BE2C (cell line): ENCODE data around the gene ATP5PO.

Experiments
- DNase-seq: peaks from one replicate; pipeline ENCODE4 v3.0.0-alpha.2; 2020
- H3K27me3 ChIP-seq: fragments of 250-450 bp; sonication (Bioruptor Pico); 2 replicates; pipeline ENCODE4 v1.5.1; 2020; ENCODE audit warnings: mild to moderate bottlenecking
- H3K36me3 ChIP-seq: fragments of 250-450 bp; sonication (Bioruptor Pico); 2 replicates; pipeline ENCODE4 v1.5.1; 2020; ENCODE audit warnings: mild to moderate bottlenecking
- H3K4me1 ChIP-seq: fragments of 250-450 bp; sonication (Bioruptor Pico); 2 replicates; pipeline ENCODE4 v1.5.1; 2020
- H3K4me3 ChIP-seq: 2 replicates; pipeline ENCODE4 v1.5.1; 2011; ENCODE audit warnings: low read depth, low read length
- H3K9me3 ChIP-seq: fragments of 250-450 bp; sonication (Bioruptor Pico); 2 replicates; pipeline ENCODE4 v1.5.1; 2020
- TF ChIP-seq, protein P1 (sequence below): IDR thresholded peaks from 2 replicates; pipeline ENCODE4 v1.5.1; 2012; ENCODE audit warnings: mild to moderate bottlenecking, low read depth, low read length

Gene ATP5PO

DNA sequence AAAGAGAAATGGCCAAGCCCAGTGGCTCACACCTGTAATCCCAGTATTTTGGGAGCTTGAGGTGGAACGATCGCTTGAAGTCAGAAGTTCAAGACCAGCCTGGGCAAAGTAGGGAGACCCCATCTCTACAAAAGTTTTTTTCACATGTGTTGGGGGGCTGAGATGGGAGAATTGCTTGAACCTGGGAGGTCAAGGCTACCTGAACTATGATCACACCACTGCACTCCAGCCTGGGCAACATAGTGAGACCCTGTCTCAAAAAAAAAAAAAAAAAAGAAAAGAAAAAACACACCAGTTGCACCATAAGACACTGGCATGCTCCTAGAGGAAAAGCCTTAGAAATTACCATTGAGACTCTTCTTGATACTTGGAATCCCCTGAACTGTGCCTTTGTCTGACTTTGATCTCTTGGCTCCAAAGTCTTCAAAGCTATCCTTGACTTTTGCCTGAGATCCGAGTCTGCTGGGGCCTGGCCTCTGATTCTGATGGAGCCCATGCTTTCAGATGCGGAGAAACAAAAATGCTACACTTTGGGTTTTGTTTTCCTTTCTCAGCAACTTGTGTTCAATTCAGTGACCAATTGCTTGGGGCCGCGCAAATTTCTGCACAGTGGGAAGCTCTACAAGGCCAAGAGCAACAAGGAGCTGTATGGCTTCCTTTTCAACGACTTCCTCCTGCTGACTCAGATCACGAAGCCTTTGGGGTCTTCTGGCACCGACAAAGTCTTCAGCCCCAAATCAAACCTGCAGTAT lies 33.7 kb downstream of the ATP5PO start:
- H3K27me3 ChIP-seq = no peaks in the 10 kb centered on the region
- no peaks in the 10 kb centered on the region for H3K36me3 ChIP-seq
- no peak for DNase-seq
- no peaks in the 10 kb centered on the region for H3K4me1 ChIP-seq
- TF ChIP-seq, protein P1, sequence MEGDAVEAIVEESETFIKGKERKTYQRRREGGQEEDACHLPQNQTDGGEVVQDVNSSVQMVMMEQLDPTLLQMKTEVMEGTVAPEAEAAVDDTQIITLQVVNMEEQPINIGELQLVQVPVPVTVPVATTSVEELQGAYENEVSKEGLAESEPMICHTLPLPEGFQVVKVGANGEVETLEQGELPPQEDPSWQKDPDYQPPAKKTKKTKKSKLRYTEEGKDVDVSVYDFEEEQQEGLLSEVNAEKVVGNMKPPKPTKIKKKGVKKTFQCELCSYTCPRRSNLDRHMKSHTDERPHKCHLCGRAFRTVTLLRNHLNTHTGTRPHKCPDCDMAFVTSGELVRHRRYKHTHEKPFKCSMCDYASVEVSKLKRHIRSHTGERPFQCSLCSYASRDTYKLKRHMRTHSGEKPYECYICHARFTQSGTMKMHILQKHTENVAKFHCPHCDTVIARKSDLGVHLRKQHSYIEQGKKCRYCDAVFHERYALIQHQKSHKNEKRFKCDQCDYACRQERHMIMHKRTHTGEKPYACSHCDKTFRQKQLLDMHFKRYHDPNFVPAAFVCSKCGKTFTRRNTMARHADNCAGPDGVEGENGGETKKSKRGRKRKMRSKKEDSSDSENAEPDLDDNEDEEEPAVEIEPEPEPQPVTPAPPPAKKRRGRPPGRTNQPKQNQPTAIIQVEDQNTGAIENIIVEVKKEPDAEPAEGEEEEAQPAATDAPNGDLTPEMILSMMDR = no peak
- no peak overlapping the region for H3K4me3 ChIP-seq
- H3K9me3 ChIP-seq = no peaks in the 10 kb centered on the region

DNA sequence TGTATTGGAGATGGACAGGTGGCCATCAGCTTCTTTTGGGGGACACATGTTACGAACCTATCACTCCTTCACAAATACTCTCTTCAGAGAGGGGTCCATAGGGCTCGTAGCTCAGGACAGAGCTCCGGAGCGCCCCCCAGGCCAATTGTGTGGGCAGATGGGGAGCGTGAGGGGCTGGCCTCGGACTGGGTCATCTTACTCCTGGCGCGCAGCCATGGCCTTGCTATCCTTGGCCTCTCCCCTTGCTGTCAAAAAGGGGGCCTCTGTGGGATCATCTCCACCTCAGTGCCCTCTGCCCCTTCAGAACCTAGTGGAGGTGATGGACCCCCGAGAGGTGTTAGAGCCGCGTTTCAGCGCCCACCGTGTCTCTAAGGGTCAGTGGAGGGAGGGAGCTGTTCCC lies 35.0 kb downstream of the ATP5PO start:
- no peaks in the 10 kb centered on the region for H3K36me3 ChIP-seq
- H3K4me1 ChIP-seq = no peaks in the 10 kb centered on the region
- H3K4me3 ChIP-seq = no peak overlapping the region
- TF ChIP-seq, protein P1 = no peak
- no peaks in the 10 kb centered on the region for H3K9me3 ChIP-seq
- H3K27me3 ChIP-seq = no peaks in the 10 kb centered on the region
- DNase-seq = no peak

DNA sequence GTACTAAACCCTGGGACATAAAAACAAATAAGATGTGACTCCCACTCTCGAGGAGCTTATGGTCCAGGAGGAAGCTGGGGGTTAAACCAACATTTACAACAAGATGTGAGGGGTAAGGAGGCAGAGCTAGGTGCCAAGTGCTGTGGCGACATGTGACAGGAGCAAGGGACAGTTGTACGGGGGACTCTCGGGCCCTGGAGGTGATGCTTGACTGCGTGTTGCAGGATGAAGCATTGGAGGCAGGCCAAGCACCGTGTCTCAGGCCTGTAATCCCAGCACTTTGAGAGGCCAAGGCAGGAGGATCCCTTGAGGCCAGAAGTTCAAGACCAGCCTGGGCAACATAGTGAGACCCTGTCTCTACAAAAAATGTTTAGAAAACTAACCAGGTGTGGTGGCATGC lies 36.8 kb downstream of the ATP5PO start:
- H3K36me3 ChIP-seq = no peaks in the 10 kb centered on the region
- no peaks in the 10 kb centered on the region for H3K27me3 ChIP-seq
- no peaks in the 10 kb centered on the region for H3K9me3 ChIP-seq
- no peak overlapping the region for H3K4me3 ChIP-seq
- TF ChIP-seq, protein P1 = no peak
- H3K4me1 ChIP-seq = no peaks in the 10 kb centered on the region
- no peak for DNase-seq

DNA sequence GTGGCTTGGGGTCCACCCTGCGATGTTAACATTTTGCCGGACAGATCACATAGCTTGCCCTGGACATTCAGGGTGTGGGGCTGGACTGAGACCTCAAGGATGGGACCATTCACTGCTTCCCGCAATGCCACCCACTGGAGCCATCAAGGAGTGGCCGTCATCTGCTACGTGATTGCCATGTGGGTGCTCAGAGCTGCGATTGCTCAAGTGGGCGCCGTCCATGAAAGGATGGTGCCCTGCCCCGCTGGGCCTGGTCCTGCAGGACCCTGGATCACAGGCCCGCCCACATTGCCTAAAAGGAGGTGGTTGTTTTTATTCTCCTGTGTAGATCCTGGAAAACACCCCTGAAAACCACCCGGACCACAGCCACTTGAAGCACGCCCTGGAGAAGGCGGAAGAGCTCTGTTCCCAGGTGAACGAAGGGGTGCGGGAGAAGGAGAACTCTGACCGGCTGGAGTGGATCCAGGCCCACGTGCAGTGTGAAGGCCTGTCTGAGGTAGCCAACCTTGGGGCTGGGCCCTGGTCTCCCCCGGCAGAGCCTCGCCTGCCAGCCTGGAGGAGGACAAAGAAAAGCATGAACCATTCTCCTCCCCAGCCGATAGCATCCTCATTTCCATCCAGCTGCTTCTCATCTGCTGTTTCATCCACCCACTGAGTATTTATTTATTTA lies 40.4 kb downstream of the ATP5PO start:
- Histone ChIP-seq H3K4me3 (no peak overlapping the region), H3K36me3 (no peaks in the 10 kb centered on the region), H3K9me3 (no peaks in the 10 kb centered on the region), H3K27me3 (no peaks in the 10 kb centered on the region), H3K4me1 (no peaks in the 10 kb centered on the region)
- DNase-seq = no peak
- TF ChIP-seq, protein P1 = no peak

DNA sequence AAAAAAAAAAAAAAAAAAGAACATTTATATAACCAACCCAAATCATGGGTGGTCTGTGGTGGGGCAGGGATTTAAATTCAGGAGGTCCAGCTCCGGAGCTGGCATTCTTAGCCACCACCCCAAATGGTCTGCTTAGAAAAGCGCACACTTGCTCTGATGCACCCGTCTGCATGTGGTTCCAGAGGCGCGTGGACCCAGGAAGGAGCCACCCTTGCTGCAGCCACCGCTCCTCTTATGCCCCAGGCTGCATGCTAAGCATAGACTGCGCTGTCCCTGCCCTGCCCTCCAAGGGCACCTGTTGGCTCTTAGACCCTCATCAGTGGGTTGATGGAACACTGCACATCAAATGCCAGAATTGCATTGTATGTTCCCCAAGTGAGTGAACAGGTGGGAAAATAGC lies 41.4 kb downstream of the ATP5PO start:
- TF ChIP-seq, protein P1 = no peak
- H3K36me3 ChIP-seq = no peaks in the 10 kb centered on the region
- no peaks in the 10 kb centered on the region for H3K4me1 ChIP-seq
- DNase-seq = no peak
- no peaks in the 10 kb centered on the region for H3K27me3 ChIP-seq
- no peak overlapping the region for H3K4me3 ChIP-seq
- no peaks in the 10 kb centered on the region for H3K9me3 ChIP-seq

DNA sequence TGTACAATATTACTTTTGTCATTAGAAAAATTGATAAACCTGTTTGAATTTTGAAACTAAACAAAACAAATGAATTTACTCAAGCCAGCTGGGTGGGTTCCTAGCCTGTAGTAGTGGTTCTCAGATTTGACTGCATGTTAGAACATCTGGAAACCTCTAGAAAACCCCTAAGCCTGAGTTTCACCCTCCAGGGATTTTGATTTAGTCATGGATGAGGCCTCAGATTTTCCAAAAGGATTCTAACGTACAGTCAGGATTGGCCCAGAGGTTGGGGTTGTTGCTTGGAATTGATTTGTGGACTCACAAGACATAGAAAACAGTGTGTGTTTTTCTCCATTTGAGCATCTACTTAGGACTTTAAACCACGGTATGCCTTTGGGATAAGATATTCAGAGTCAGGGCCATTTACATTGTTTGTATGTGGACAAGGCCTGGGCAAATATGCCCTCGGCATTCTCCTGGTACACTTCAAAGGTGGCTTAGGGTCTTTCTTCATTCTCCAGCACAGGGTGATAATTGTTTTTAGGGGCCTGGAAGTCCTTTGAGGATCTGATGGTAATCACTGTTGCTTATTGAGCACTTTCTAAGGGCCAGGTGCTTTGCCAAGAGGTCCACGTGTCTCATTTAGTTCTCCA lies 42.6 kb downstream of the ATP5PO start:
- H3K36me3 ChIP-seq = no peaks in the 10 kb centered on the region
- TF ChIP-seq, protein P1 = no peak
- H3K27me3 ChIP-seq = no peaks in the 10 kb centered on the region
- no peak for DNase-seq
- no peaks in the 10 kb centered on the region for H3K4me1 ChIP-seq
- no peaks in the 10 kb centered on the region for H3K9me3 ChIP-seq
- no peak overlapping the region for H3K4me3 ChIP-seq
